Inferior parietal cortex (tissue), 1 donor: ENCODE results near the gene KCNH6.

Experiments
- DNase-seq: peaks from one replicate; pipeline ENCODE4 v3.0.0-alpha.2; 2016; ENCODE audit errors: extremely low spot score

Gene KCNH6

GRCh38 chr17:63506627-63507026 is 16.5 kb upstream of the KCNH6 start:
- DNase-seq, result no peak

- no peak for DNase-seq
These were observed 11.8 kb upstream of the KCNH6 start for GRCh38 chr17:63511331-63511730.

GRCh38 chr17:63512388-63512787 is 10.8 kb upstream of the KCNH6 start:
- DNase-seq, result no peak

GRCh38 chr17:63512896-63513644 is 10.1 kb upstream of the KCNH6 start:
- DNase-seq, result no peak

- DNase-seq, result no peak
These were observed 8.7 kb upstream of the KCNH6 start for GRCh38 chr17:63514477-63514876.

- no peak for DNase-seq
These were observed 8.2 kb upstream of the KCNH6 start for GRCh38 chr17:63514974-63515373.

GRCh38 chr17:63515426-63515825 is 7.7 kb upstream of the KCNH6 start:
- DNase-seq, result no peak

GRCh38 chr17:63516910-63517824 is 6.0 kb upstream of the KCNH6 start:
- no peak for DNase-seq

- no peak for DNase-seq
These were observed 5.2 kb upstream of the KCNH6 start for GRCh38 chr17:63517825-63518534.

- DNase-seq, result no peak
These were observed 3.9 kb upstream of the KCNH6 start for GRCh38 chr17:63519116-63519881.

GRCh38 chr17:63519972-63520882 is 2.9 kb upstream of the KCNH6 start:
- no peak for DNase-seq

- DNase-seq, result no peak
These were observed 893 bp downstream of the KCNH6 start for GRCh38 chr17:63524051-63524450.

- DNase-seq, result no peak
These were observed 2.2 kb downstream of the KCNH6 start for GRCh38 chr17:63525190-63525946.

- DNase-seq, result no peak
These were observed 3.7 kb downstream of the KCNH6 start for GRCh38 chr17:63526861-63527260.

GRCh38 chr17:63528183-63528582 is 5.0 kb downstream of the KCNH6 start:
- no peak for DNase-seq

- DNase-seq, result no peak
These were observed 6.8 kb downstream of the KCNH6 start for GRCh38 chr17:63529711-63530556.

- DNase-seq, result no peak
These were observed 7.4 kb downstream of the KCNH6 start for GRCh38 chr17:63530557-63531021.
